Lower leg skin (tissue), 3 donors: ENCODE data around the gene SH3BP2.

Source experiments
- CTCF ChIP-seq, 3 donors: fragments of 450-650 bp; IDR thresholded peaks; one replicate each; pipeline ENCODE4 v1.5.1; 2016; ENCODE audit warnings: antibody characterized with exemption in 3 of 3, mild to moderate bottlenecking in 3 of 3, moderate library complexity in 2 of 3
- POLR2A ChIP-seq, 2 donors: fragments of 450-650 bp; IDR thresholded peaks; one replicate each; pipeline ENCODE4 v1.6.1; 2016 to 2017; ENCODE audit warnings: antibody characterized with exemption in 2 of 2, mild to moderate bottlenecking in 1 of 2, moderate library complexity in 1 of 2

- TF ChIP-seq CTCF (IDR thresholded peaks at IDR 0.05) = no peak
- no peak for TF ChIP-seq POLR2A (IDR thresholded peaks at IDR 0.05)
Measured at GRCh38 chr4:2792396-2792710, 532 bp upstream of the SH3BP2 start.
